Astrocyte (in vitro differentiated cells and primary cell): ENCODE data around the gene OR14J1. TPM values are rescaled to one million over a fixed set of nuclear protein-coding genes. Genes with fewer than 3 reads are reported as not detected.

Source experiments
- DNase-seq: peaks from one replicate; pipeline ENCODE4 v3.0.0-alpha.2; 2010; ENCODE audit warnings: low read depth
- FAIRE-seq: peaks from 2 replicates; lab custom pipeline; 2011; peaks lifted over from hg19 to GRCh38; lab: Jason Lieb, UNC
- H2AFZ ChIP-seq: 2 replicates; pipeline ENCODE4 v1.6.0; 2012; ENCODE audit warnings: low read depth, low read length, inconsistent platforms
- H3K27ac ChIP-seq: 2 replicates; pipeline ENCODE4 v1.5.1; 2011; ENCODE audit warnings: low read depth, low read length, inconsistent platforms
- H3K27me3 ChIP-seq: 2 replicates; pipeline ENCODE4 v1.6.0; 2011; ENCODE audit warnings: low read length, inconsistent platforms; ENCODE audit not compliant: insufficient read depth
- H3K36me3 ChIP-seq: 2 replicates; pipeline ENCODE4 v1.5.1; 2011; ENCODE audit warnings: low read length, inconsistent platforms; ENCODE audit not compliant: insufficient read depth
- H3K4me1 ChIP-seq: 2 replicates; pipeline ENCODE4 v1.5.1; 2011; ENCODE audit warnings: low read length, inconsistent platforms; ENCODE audit not compliant: insufficient read depth
- H3K4me2 ChIP-seq: 2 replicates; pipeline ENCODE4 v1.6.0; 2012; ENCODE audit warnings: low read length, inconsistent platforms
- H3K4me3 ChIP-seq: 2 replicates; pipeline ENCODE4 v1.5.1; 2011; ENCODE audit warnings: low read depth, mild to moderate bottlenecking, low read length, inconsistent platforms; ENCODE audit not compliant: insufficient read depth
- H3K79me2 ChIP-seq: 2 replicates; pipeline ENCODE4 v1.6.0; 2012; ENCODE audit warnings: mild to moderate bottlenecking, low read length, inconsistent platforms; ENCODE audit not compliant: insufficient read depth
- H3K9ac ChIP-seq: 2 replicates; pipeline ENCODE4 v1.6.0; 2012; ENCODE audit warnings: mild to moderate bottlenecking, low read length, inconsistent platforms
- H3K9me3 ChIP-seq: 2 replicates; pipeline ENCODE4 v1.5.1; 2012; ENCODE audit warnings: low read depth, mild to moderate bottlenecking, low read length, inconsistent platforms; ENCODE audit not compliant: insufficient read depth
- H4K20me1 ChIP-seq: 2 replicates; pipeline ENCODE4 v1.6.0; 2012; ENCODE audit warnings: low read length, inconsistent platforms; ENCODE audit not compliant: insufficient read depth
- H3K27ac Mint-ChIP-seq: one replicate; pipeline ENCODE4 v1.8.0; 2021; ENCODE audit warnings: mild to moderate bottlenecking, mixed read lengths; ENCODE audit not compliant: unreplicated experiment
- H3K27me3 Mint-ChIP-seq: one replicate; pipeline ENCODE4 v1.8.0; 2021; ENCODE audit warnings: low read depth, mixed read lengths; ENCODE audit not compliant: unreplicated experiment
- H3K36me3 Mint-ChIP-seq: one replicate; pipeline ENCODE4 v1.8.0; 2021; ENCODE audit warnings: low read depth, mixed read lengths; ENCODE audit not compliant: unreplicated experiment
- H3K4me1 Mint-ChIP-seq: one replicate; pipeline ENCODE4 v1.8.0; 2021; ENCODE audit warnings: low read depth, mixed read lengths; ENCODE audit not compliant: unreplicated experiment
- H3K4me3 Mint-ChIP-seq: one replicate; pipeline ENCODE4 v1.8.0; 2021; ENCODE audit warnings: mild to moderate bottlenecking, moderate library complexity, mixed read lengths; ENCODE audit not compliant: unreplicated experiment
- H3K9me3 Mint-ChIP-seq: one replicate; pipeline ENCODE4 v1.8.0; 2021; ENCODE audit warnings: mild to moderate bottlenecking, mixed read lengths; ENCODE audit not compliant: unreplicated experiment
- EZH2 ChIP-seq: IDR thresholded peaks from 2 replicates; pipeline ENCODE4 v1.6.1; 2012; ENCODE audit warnings: mild to moderate bottlenecking, low read length, inconsistent platforms; ENCODE audit not compliant: insufficient read depth
- total RNA-seq: library from RNA; stranded (reverse); gene quantifications from 2 replicates; pipeline ENCODE4 v1.2.1, GENCODE V29; 2021
- TF ChIP-seq, protein P1 (sequence below): IDR thresholded peaks from 2 replicates; pipeline ENCODE4 v1.5.1; 2011; ENCODE audit warnings: low read depth, mild to moderate bottlenecking, inconsistent platforms, low read length, moderate library complexity; ENCODE audit not compliant: insufficient read depth

The OR14J1 gene
- total RNA-seq, 1 donor from 2014 or later, result not detected

DNA sequence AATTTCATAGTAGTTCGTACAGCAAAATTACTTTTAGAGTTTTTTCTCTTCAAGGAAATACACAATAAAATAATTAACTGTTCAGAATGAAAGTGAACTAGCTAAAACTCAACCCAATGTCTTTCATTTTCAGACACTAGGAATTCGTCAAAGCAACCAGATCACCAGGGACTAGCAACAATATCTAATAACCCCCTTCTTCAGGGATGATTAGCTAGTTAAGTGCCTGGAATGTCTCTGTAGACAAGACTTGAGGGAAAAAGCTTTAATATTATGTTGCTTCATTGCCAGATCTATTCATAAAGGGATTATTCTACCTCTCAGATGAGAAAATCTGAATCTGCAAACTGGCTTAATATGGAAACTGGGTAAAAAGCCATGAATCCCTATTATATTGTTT is 41.8 kb upstream of the OR14J1 start:
- no peak for DNase-seq
- Histone ChIP-seq H3K4me3 (no peak overlapping the region), H3K4me2 (no peak overlapping the region), H2AFZ (no peak overlapping the region), H3K4me1 (no peaks in the 10 kb centered on the region), H3K79me2 (no peaks in the 10 kb centered on the region), H3K27ac (no peak overlapping the region), H3K27me3 (no peaks in the 10 kb centered on the region), H3K9ac (no peak overlapping the region), H3K36me3 (no peaks in the 10 kb centered on the region), H3K9me3 (no peaks in the 10 kb centered on the region), H4K20me1 (no peaks in the 10 kb centered on the region)
- H3K36me3 Mint-ChIP-seq, result no peaks in the 10 kb centered on the region
- TF ChIP-seq EZH2, result no peak
- TF ChIP-seq, protein P1, sequence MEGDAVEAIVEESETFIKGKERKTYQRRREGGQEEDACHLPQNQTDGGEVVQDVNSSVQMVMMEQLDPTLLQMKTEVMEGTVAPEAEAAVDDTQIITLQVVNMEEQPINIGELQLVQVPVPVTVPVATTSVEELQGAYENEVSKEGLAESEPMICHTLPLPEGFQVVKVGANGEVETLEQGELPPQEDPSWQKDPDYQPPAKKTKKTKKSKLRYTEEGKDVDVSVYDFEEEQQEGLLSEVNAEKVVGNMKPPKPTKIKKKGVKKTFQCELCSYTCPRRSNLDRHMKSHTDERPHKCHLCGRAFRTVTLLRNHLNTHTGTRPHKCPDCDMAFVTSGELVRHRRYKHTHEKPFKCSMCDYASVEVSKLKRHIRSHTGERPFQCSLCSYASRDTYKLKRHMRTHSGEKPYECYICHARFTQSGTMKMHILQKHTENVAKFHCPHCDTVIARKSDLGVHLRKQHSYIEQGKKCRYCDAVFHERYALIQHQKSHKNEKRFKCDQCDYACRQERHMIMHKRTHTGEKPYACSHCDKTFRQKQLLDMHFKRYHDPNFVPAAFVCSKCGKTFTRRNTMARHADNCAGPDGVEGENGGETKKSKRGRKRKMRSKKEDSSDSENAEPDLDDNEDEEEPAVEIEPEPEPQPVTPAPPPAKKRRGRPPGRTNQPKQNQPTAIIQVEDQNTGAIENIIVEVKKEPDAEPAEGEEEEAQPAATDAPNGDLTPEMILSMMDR, result no peak
- no peaks in the 10 kb centered on the region for H3K27me3 Mint-ChIP-seq
- no peak for FAIRE-seq
- peaks cover 12% of the 10 kb centered on the region for H3K9me3 Mint-ChIP-seq
- no peak overlapping the region for H3K4me3 Mint-ChIP-seq
- H3K27ac Mint-ChIP-seq, result no peak overlapping the region
- no peaks in the 10 kb centered on the region for H3K4me1 Mint-ChIP-seq

DNA sequence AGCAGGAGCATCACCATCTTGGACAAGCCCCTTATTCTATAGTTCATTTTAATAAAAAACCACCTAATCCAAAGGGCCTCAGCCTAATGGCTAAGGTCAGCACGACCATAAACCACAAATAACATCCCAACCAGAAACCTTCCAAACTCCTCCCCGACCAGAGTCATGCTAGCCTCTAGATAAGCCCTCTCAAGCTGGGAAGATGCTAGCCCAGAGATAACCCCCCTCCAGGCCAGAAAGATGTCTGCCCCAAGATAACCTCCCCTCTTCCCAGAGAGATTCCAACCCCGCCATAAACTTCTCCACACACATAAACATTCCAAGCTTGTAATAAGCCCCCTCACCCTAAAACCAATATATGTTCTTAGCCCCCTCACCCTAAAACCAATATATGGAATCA is 38.5 kb upstream of the OR14J1 start:
- no peak overlapping the region for H2AFZ ChIP-seq
- no peak for FAIRE-seq

DNA sequence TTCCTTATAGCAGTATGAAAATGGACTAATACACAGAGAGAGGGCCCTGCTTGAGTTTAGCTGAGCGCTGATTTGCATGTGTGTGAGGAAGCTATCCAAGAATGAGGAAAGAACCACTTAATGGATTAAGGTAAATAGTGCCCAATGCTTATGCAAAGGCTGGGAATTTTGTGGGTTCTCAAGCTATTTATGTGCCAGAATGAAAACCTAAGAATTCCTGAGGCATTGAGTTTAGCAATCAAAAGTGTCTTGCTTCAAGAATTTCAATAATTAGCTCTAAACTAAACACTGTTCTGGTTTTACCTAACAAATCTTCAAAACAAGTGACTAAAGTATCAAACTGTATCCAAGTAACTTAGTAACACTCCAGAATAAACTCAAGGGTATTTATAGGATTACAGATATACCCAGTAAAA is 7.0 kb upstream of the OR14J1 start:
- Mint-ChIP-seq H3K27ac (peak overlapping the region; percentile 58), H3K36me3 (no peaks in the 10 kb centered on the region), H3K9me3 (peaks cover 2% of the 10 kb centered on the region), H3K27me3 (no peaks in the 10 kb centered on the region), H3K4me3 (no peak overlapping the region), H3K4me1 (peaks cover 9% of the 10 kb centered on the region)
- Histone ChIP-seq H3K27me3 (no peaks in the 10 kb centered on the region), H3K4me2 (no peak overlapping the region), H2AFZ (no peak overlapping the region), H3K79me2 (no peaks in the 10 kb centered on the region), H3K36me3 (no peaks in the 10 kb centered on the region), H3K9ac (no peak overlapping the region), H4K20me1 (no peaks in the 10 kb centered on the region), H3K27ac (no peak overlapping the region), H3K4me1 (no peaks in the 10 kb centered on the region), H3K4me3 (no peak overlapping the region), H3K9me3 (no peaks in the 10 kb centered on the region)
- TF ChIP-seq, protein P1, result no peak
- TF ChIP-seq EZH2, result no peak
- FAIRE-seq, result no peak
- no peak for DNase-seq

More for the DNA sequence above, 38.5 kb upstream of the OR14J1 start:
- H3K27ac Mint-ChIP-seq, result no peak overlapping the region
- H3K36me3 Mint-ChIP-seq, result no peaks in the 10 kb centered on the region
- Histone ChIP-seq H3K9ac (no peak overlapping the region), H3K36me3 (no peaks in the 10 kb centered on the region), H3K4me1 (no peaks in the 10 kb centered on the region), H4K20me1 (no peaks in the 10 kb centered on the region), H3K9me3 (no peaks in the 10 kb centered on the region), H3K27ac (no peak overlapping the region), H3K79me2 (no peaks in the 10 kb centered on the region), H3K4me2 (no peak overlapping the region), H3K27me3 (no peaks in the 10 kb centered on the region), H3K4me3 (no peak overlapping the region)
- H3K27me3 Mint-ChIP-seq, result no peaks in the 10 kb centered on the region
- no peaks in the 10 kb centered on the region for H3K4me1 Mint-ChIP-seq
- no peak overlapping the region for H3K4me3 Mint-ChIP-seq
- H3K9me3 Mint-ChIP-seq, result no peaks in the 10 kb centered on the region
- DNase-seq, result no peak
- no peak for TF ChIP-seq EZH2
- TF ChIP-seq, protein P1, result no peak
